Adipocyte (in vitro differentiated cells): ENCODE results near the gene ELK1.
"Not testable (repeated sequence)": the region's sequence is repeated elsewhere in the genome, so short reads cannot be mapped to it uniquely, and the experiment has no call there.

Source experiments
- DNase-seq: peaks from one replicate; pipeline ENCODE4 v3.0.0-alpha.2; 2015; ENCODE audit warnings: low read depth
- H3K27me3 ChIP-seq: replicated peaks from 2 replicates; pipeline ENCODE4 v1.7.0; 2013; ENCODE audit warnings: mild to moderate bottlenecking, low read length, moderate library complexity; ENCODE audit not compliant: control insufficient read depth, insufficient read depth
- H3K36me3 ChIP-seq: 2 replicates; pipeline ENCODE4 v1.7.0; 2013; ENCODE audit warnings: low read length, mild to moderate bottlenecking, moderate library complexity; ENCODE audit not compliant: control insufficient read depth, insufficient read depth, severe bottlenecking
- H3K4me1 ChIP-seq: 2 replicates; pipeline ENCODE4 v1.7.0; 2013; ENCODE audit warnings: mild to moderate bottlenecking, low read length, moderate library complexity; ENCODE audit not compliant: control insufficient read depth, insufficient read depth
- H3K4me3 ChIP-seq: 2 replicates; pipeline ENCODE4 v1.7.0; 2013; ENCODE audit warnings: mild to moderate bottlenecking, low read length, moderate library complexity
- H3K9ac ChIP-seq: 2 replicates; pipeline ENCODE4 v1.7.0; 2013; ENCODE audit warnings: mild to moderate bottlenecking, low read length, moderate library complexity
- H3K9me3 ChIP-seq: 2 replicates; pipeline ENCODE4 v1.7.0; 2013; ENCODE audit warnings: mild to moderate bottlenecking, low read length, moderate library complexity; ENCODE audit not compliant: control insufficient read depth

Gene ELK1, protein sequence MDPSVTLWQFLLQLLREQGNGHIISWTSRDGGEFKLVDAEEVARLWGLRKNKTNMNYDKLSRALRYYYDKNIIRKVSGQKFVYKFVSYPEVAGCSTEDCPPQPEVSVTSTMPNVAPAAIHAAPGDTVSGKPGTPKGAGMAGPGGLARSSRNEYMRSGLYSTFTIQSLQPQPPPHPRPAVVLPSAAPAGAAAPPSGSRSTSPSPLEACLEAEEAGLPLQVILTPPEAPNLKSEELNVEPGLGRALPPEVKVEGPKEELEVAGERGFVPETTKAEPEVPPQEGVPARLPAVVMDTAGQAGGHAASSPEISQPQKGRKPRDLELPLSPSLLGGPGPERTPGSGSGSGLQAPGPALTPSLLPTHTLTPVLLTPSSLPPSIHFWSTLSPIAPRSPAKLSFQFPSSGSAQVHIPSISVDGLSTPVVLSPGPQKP

DNA sequence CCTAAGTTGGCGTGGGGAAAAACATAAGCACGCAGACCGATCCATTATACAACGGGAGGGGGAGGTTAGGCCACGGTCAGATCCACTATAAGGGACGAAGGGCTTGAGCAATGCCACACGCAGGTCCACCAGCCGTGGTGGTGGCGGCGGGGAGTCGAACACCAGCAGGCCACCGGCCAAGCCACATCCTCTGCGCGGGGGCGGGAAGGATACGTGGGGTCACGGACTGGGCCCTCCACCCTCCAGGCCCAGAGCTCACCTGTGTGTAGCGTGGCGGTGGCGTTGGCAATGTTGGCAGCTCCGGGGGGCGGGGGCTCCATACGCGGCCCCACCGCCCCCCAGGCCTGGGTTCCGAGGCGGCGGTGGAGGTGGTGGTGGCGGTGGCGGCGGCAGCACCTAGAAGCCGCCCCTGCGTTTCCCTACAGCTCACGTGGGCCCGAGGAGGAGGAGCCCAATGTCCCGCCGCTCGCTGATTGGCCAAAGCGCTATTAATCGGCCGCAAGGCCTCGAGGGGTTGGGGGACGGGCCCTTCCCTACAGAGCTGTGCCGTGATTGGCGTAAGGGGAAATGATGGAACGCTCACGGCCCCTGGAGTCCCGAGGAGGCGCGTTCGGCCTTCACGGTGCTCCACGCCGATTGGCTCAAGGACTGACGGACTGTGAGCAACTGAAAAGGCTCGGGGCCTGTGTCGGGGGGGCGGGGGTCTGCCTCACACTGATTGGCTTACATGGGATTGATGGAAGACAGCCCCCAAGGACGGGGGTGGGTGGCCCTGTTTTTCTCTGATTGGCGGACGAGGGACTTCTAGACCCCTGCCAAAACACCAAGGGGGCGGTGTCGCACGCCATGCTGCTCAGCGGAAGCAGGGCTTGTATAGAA lies at the start of gene ELK1:
Gene ELK1, minus strand, starts transcription at position 400 of the 879 bp plus-strand sequence. CDS start 9,122 bp downstream, outside the sequence.
- Histone ChIP-seq H3K4me3 (peak within 1 kb of the TSS; percentile 83), H3K9me3 (no peaks in the 10 kb centered on the region), H3K9ac (peak within 1 kb of the TSS; percentile 87), H3K36me3 (peaks cover 27% of the 10 kb centered on the region), H3K27me3 (peaks cover 5% of the 10 kb centered on the region), H3K4me1 (peaks cover 20% of the 10 kb centered on the region)
- peak; percentile 97 for DNase-seq

DNA sequence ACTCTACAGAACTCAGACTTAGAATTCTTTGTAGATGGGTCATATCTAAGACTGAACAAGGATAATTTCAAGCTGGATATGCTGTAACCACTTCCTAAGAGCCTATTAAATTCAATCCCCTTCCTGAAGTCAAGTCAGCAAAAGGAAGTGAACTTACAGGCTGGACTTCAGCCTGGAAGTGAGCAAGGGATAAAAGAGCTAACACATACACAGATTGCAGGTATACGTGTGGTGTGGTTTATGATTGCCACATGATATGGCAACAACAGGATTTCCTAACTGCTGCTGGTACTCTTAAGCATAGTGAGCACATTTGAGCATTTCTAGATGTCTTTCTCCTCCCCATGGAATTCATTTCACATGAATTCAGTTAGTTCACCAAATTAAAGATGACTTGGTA lies 46.8 kb upstream of the ELK1 start:
- peaks cover 3% of the 10 kb centered on the region for H3K9me3 ChIP-seq
- no peak overlapping the region for H3K4me3 ChIP-seq

DNA sequence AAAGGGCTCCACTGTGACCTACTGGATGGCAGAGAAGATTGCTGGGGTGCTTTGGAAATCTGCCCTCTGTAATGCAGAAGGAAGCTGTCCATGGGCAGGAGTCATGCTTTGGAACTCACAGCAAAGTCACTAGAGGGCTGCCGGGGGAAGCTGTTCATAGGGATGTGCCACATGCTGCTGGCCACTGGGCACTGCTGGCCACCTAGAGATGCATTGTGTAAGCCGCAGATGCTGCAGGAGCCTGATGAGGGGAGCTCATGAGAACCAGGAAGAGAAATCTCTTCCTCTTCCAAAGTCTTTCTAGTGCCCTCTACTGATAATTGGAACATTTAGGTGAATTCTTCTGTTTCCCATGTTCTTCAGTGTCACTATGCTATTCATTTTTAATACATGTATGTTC lies 39.8 kb upstream of the ELK1 start:
- Histone ChIP-seq H3K27me3 (peaks cover 6% of the 10 kb centered on the region), H3K4me1 (no peaks in the 10 kb centered on the region), H3K9me3 (no peaks in the 10 kb centered on the region), H3K4me3 (no peak overlapping the region), H3K9ac (no peak overlapping the region), H3K36me3 (no peaks in the 10 kb centered on the region)
- DNase-seq, result no peak

More for the DNA sequence above, 46.8 kb upstream of the ELK1 start:
- H3K9ac ChIP-seq, result no peak overlapping the region
- DNase-seq, result peak; percentile 3
- H3K36me3 ChIP-seq, result no peaks in the 10 kb centered on the region
- H3K4me1 ChIP-seq, result peaks cover 9% of the 10 kb centered on the region
- H3K27me3 ChIP-seq, result no peaks in the 10 kb centered on the region

DNA sequence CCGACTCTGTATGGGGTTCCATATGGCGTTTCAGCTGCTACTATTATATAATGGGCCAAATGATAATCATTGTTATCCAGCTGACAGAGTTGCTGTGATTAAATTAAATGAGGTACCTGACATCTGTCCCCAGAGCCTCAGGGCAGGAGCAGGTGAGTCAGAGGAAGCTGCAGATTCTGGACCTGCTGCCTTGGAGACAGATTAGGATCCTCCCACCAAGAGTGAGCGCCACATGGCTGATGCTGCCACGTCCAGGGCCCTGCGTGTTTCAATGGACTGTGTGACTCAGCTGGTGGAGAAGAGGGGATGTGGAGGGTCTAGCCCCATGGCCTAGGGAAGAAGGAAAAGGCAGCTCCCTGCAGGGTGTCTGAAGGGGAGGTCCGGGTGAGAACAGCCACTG lies 36.9 kb upstream of the ELK1 start:
- peaks cover 6% of the 10 kb centered on the region for H3K27me3 ChIP-seq
- no peak for DNase-seq
- H3K9ac ChIP-seq, result no peak overlapping the region
- H3K9me3 ChIP-seq, result peaks cover 6% of the 10 kb centered on the region
- no peak overlapping the region for H3K4me3 ChIP-seq
- H3K4me1 ChIP-seq, result no peaks in the 10 kb centered on the region
- H3K36me3 ChIP-seq, result no peaks in the 10 kb centered on the region

DNA sequence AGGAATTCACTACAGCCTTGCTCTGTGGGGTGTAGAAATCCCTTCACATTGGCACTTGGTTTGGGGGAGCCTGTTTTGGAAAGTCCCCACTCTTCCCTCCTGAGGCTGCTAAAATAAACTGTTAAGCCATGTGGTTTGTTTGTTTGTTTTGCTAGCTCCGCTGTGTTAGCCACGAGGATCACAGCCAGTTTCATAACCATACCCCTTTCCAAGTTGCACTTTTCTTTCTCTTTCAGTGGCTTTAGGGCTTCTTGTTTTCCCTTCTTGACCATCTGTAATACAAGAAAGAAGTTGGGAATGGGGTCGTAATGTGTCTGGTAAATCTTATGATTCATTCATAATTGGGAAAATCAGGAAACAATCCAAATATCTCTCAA lies 33.5 kb upstream of the ELK1 start:
- Histone ChIP-seq H3K9ac (no peak overlapping the region), H3K4me3 (no peak overlapping the region), H3K36me3 (no peaks in the 10 kb centered on the region), H3K4me1 (no peaks in the 10 kb centered on the region), H3K9me3 (peaks cover 13% of the 10 kb centered on the region), H3K27me3 (peaks cover 6% of the 10 kb centered on the region)
- peak; percentile 9 for DNase-seq

DNA sequence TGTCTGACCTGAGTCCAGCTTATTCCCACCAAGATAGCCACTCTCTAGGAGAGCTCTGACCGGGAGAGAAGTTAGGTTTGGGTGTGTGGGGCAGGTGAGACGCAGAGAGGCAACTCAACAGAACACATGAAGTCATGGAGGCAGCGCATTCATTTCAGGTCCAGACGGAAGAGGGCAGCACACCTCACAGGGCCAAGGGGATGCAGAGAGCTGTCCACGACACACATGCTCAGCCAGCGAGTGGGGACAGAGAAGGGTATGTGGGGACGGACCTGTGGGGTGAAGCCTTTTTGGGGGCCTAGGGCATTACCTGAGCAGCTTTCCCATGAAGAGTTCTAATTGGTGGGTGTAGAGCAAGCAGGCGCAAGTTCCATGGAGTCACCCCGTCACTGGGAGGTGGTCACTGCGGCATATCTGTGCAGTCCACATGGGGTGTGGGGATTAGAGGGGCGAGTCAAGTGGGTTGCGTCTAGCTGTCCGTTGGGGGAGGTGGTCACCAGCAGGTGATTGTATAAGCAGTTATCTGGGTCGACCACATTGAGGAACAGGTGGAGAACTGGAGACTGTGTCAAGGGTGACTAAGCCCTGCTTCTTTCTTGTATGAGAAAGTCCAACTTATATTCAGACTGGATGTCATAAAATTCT lies 32.9 kb upstream of the ELK1 start:
- H3K4me1 ChIP-seq, result no peaks in the 10 kb centered on the region
- no peak overlapping the region for H3K4me3 ChIP-seq
- H3K36me3 ChIP-seq, result no peaks in the 10 kb centered on the region
- no peak overlapping the region for H3K9ac ChIP-seq
- peaks cover 13% of the 10 kb centered on the region for H3K9me3 ChIP-seq
- H3K27me3 ChIP-seq, result peaks cover 11% of the 10 kb centered on the region
- DNase-seq, result no peak

DNA sequence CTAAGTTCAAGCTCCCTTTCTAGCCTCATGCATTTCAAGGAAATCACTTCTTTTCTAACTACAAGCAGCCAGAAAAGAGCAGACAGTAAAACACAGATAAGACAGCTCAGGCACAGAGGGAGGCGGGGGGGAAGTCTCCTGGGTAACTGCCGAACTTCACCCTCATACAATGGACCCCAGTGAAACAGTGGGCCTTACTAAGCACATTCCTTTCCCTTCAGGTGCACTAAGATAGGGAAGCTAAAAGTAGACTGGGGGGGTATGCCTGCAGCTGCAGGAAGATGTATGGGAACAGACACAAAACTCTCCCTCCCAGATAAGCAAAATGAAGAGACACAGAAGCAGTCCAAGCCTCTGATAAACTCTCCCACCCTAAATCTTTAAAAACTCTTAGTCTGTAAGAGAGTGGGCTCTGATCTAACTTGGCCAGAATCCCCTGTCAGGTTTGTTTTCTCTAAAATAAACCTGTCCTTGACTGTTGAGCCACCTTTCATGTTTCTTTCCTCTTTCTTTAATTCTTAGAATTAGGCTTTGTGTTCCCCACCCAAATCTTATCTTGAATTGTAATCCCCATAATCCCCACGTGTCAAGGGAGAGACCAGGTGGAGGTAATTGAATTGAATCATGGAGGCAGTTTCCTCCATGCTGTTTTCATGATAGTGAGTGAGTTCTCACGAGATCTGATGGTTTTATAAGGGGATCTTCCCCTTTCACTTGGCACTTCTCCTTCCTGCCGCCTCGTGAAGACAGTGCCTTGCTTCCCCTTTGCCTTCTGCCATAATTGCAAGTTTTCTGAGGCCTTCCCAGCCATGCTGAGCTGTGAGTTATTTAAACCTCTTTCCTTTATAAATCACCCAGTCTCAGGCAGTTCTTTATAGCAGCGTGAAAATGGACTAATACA lies 25.8 kb upstream of the ELK1 start:
- not testable (repeated sequence) for H3K4me3 ChIP-seq, H3K27me3 ChIP-seq, H3K9ac ChIP-seq, H3K9me3 ChIP-seq, DNase-seq, H3K36me3 ChIP-seq, H3K4me1 ChIP-seq

DNA sequence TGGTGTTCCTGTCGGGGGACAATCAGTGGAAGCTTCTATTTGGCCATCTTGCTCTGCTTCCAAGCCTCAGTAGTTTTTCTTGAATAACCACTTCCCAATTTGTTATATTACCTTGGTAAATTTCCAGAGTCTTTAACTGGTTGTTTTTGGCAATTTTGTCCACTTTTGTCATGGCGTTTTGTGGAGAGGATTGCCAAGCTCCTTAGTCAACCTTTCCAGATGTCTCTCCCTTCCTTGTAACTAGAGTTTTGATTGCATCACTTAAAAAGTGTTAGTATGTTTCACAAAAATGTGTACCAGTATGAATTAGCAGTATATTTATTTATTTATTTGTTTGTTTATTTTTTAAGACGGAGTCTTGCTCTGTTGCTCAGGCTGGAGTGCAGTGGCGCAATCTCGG lies 24.4 kb upstream of the ELK1 start:
- Histone ChIP-seq H3K4me1 (no peaks in the 10 kb centered on the region), H3K9ac (no peak overlapping the region), H3K9me3 (peaks cover 8% of the 10 kb centered on the region), H3K27me3 (peaks cover 5% of the 10 kb centered on the region), H3K36me3 (no peaks in the 10 kb centered on the region), H3K4me3 (no peak overlapping the region)
- no peak for DNase-seq

DNA sequence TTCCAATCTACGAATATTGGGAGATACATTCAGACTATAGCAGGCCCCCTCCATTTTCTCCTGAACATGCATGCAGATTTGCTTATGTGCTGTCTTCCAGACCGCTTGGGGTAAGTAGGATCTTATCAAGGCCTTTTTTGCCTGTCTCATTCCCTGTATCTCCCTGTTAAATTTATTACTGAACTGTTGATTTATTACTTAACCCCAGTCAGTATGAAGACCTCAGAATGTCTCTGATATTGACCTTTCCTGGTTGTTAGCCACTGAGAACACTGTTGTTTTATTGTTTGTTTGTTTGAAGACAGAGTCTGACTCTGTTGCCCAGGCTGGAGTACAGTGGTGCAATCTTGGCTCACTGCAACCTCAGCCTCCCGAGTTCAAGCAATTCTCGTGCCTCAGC lies 15.4 kb upstream of the ELK1 start:
- not testable (repeated sequence) for DNase-seq, H3K9ac ChIP-seq, H3K36me3 ChIP-seq, H3K9me3 ChIP-seq, H3K27me3 ChIP-seq, H3K4me3 ChIP-seq
- H3K4me1 ChIP-seq, result peaks cover 21% of the 10 kb centered on the region

DNA sequence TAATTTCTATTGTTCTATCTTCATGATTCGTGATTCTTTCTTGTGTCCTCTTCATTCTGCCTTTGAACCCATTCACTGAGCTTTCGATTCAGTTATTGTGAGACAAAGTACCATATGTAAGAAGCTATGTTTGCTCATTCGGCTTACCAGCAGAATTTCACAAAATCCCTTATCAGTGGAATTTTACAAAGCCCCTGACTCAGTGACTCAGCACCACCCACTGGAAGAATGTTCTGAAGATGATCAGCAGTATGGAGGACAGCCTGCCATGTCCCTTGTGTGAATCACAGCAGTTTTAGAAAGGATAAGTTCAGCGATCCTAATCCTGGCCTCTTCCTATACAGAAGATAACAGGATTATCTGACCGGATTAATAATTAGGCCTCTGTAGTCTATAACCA lies 14.4 kb upstream of the ELK1 start:
- Histone ChIP-seq H3K27me3 (no peaks in the 10 kb centered on the region), H3K9me3 (no peaks in the 10 kb centered on the region), H3K4me1 (peaks cover 21% of the 10 kb centered on the region), H3K9ac (no peak overlapping the region), H3K36me3 (no peaks in the 10 kb centered on the region), H3K4me3 (no peak overlapping the region)
- peak; percentile 21 for DNase-seq
